OCI-LY1 (cell line): Measurements from ENCODE around the gene SLAMF7.
A peak's percentile ranks its signal among the peaks of the same experiment; 100 is the strongest.

ENCODE experiments used
- H2AFZ ChIP-seq: fragments of 200-600 bp; sonication (generic), shearing (Covaris generic); 2 replicates; pipeline ENCODE4 v1.6.0; 2014; ENCODE audit warnings: antibody characterized with exemption, mild to moderate bottlenecking, low read length
- H3F3A ChIP-seq: fragments of 200-600 bp; sonication (generic), shearing (Covaris generic); 2 replicates; pipeline ENCODE4 v1.6.0; 2014; ENCODE audit warnings: mild to moderate bottlenecking, antibody characterized with exemption, low read length, moderate library complexity; ENCODE audit not compliant: insufficient read depth
- H3K27ac ChIP-seq: fragments of 200-600 bp; sonication (generic); 2 replicates; pipeline ENCODE4 v1.5.1; 2014; ENCODE audit warnings: low read length, mixed run types, mild to moderate bottlenecking, low read depth; ENCODE audit not compliant: poor library complexity, severe bottlenecking
- H3K27me3 ChIP-seq: fragments of 200-600 bp; sonication (generic); 2 replicates; pipeline ENCODE4 v1.6.0; 2014; ENCODE audit warnings: antibody characterized with exemption, mild to moderate bottlenecking, low read length, moderate library complexity; ENCODE audit not compliant: insufficient read depth
- H3K36me3 ChIP-seq: fragments of 200-600 bp; sonication (generic); 2 replicates; pipeline ENCODE4 v1.6.1; 2014; ENCODE audit warnings: mild to moderate bottlenecking, antibody characterized with exemption, low read length, moderate library complexity, mixed read lengths; ENCODE audit not compliant: insufficient read depth
- H3K4me1 ChIP-seq: fragments of 200-600 bp; sonication (generic); 2 replicates; pipeline ENCODE4 v1.5.1; 2014; ENCODE audit warnings: mild to moderate bottlenecking, low read length, moderate library complexity; ENCODE audit not compliant: insufficient read depth, severe bottlenecking
- H3K4me2 ChIP-seq: fragments of 200-600 bp; sonication (generic), shearing (Covaris generic); 2 replicates; pipeline ENCODE4 v1.6.1; 2014; ENCODE audit warnings: low read length
- H3K4me3 ChIP-seq: fragments of 200-600 bp; sonication (generic); 2 replicates; pipeline ENCODE4 v1.5.1; 2014; ENCODE audit warnings: low read length, low read depth, mild to moderate bottlenecking, mixed read lengths; ENCODE audit not compliant: poor library complexity, severe bottlenecking
- H3K79me2 ChIP-seq: fragments of 200-600 bp; shearing (Covaris generic); 2 replicates; pipeline ENCODE4 v1.6.1; 2016; ENCODE audit warnings: mixed run types, low read length, mixed read lengths; ENCODE audit not compliant: insufficient read depth
- H3K9ac ChIP-seq: fragments of 200-600 bp; sonication (generic), shearing (Covaris generic); 2 replicates; pipeline ENCODE4 v1.6.1; 2014; ENCODE audit warnings: mild to moderate bottlenecking, low read length, mixed read lengths
- H3K9me2 ChIP-seq: fragments of 200-600 bp; sonication (generic), shearing (Covaris generic); 2 replicates; pipeline ENCODE4 v1.6.1; 2014; ENCODE audit warnings: low read depth, mild to moderate bottlenecking, low read length, mixed read lengths
- H3K9me3 ChIP-seq: fragments of 200-600 bp; shearing (Covaris generic); 2 replicates; pipeline ENCODE4 v1.6.1; 2014; ENCODE audit warnings: low read length, mixed read lengths
- H4K20me1 ChIP-seq: fragments of 200-600 bp; sonication (generic), shearing (Covaris generic); 2 replicates; pipeline ENCODE4 v1.6.0; 2016; ENCODE audit warnings: mild to moderate bottlenecking, low read length; ENCODE audit not compliant: insufficient read depth
- EZH2 ChIP-seq: fragments of 200-600 bp; sonication (generic), shearing (Covaris generic); IDR thresholded peaks from 2 replicates; pipeline ENCODE4 v1.8.0; 2017; ENCODE audit warnings: borderline replicate concordance, mixed run types, mild to moderate bottlenecking, antibody characterized with exemption, low read length, moderate library complexity, mixed read lengths
- TF ChIP-seq, protein P1 (sequence below): fragments of 200-600 bp; sonication (generic), shearing (Covaris generic); IDR thresholded peaks from 2 replicates; pipeline ENCODE4 v1.5.1; 2017; ENCODE audit warnings: mild to moderate bottlenecking, antibody characterized with exemption, low read length, moderate library complexity, mixed read lengths

The SLAMF7 gene

DNA sequence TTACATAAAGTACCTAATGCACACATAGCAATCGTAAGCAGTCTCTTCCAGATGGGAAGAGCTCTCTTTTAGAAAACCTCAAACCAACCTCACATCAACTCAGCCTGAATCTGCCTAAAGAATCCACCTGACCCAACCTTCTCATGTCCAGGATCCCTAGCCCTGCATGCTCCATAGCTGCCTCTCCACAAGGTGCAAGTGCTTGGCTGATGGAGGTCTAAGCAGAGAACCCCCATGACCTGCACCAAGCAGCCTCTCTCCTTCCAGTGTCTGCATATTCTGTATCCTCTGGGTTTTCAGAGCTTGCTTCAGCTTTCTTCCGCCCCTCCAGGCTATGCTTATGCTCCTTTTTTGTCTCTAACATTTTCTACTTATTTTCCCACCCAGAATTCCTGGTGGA lies 59.4 kb downstream of the SLAMF7 start:
- Histone ChIP-seq H3K4me2 (peak overlapping the region; percentile 89), H3K79me2 (no peaks in the 10 kb centered on the region), H3F3A (no peaks in the 10 kb centered on the region), H3K9me2 (no peaks in the 10 kb centered on the region), H3K4me3 (peak overlapping the region; percentile 64), H2AFZ (no peak overlapping the region), H3K9me3 (no peaks in the 10 kb centered on the region), H3K27ac (peak overlapping the region; percentile 72), H4K20me1 (no peaks in the 10 kb centered on the region), H3K9ac (peak overlapping the region; percentile 21; the same call in 1 of the 2 replicates), H3K4me1 (peaks cover 63% of the 10 kb centered on the region), H3K36me3 (peaks cover 17% of the 10 kb centered on the region), H3K27me3 (no peaks in the 10 kb centered on the region)
- no peak for TF ChIP-seq EZH2

DNA sequence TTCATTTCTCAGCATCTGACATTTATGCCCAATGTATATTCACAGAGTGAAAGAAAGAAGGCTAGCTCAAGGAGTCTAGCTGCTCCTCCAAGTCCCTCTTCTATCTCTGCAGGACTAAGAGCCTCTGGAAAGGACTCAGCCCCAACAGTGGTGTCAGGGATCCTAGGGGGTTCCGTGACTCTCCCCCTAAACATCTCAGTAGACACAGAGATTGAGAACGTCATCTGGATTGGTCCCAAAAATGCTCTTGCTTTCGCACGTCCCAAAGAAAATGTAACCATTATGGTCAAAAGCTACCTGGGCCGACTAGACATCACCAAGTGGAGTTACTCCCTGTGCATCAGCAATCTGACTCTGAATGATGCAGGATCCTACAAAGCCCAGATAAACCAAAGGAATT lies 60.6 kb downstream of the SLAMF7 start:
- H3K36me3 ChIP-seq: peaks cover 21% of the 10 kb centered on the region
- H3K27me3 ChIP-seq: no peaks in the 10 kb centered on the region
- H3K4me2 ChIP-seq: peak overlapping the region; percentile 89
- peak overlapping the region; percentile 64 for H3K4me3 ChIP-seq
- peak overlapping the region; percentile 72 for H3K27ac ChIP-seq
- no peaks in the 10 kb centered on the region for H4K20me1 ChIP-seq
- TF ChIP-seq, protein P1, sequence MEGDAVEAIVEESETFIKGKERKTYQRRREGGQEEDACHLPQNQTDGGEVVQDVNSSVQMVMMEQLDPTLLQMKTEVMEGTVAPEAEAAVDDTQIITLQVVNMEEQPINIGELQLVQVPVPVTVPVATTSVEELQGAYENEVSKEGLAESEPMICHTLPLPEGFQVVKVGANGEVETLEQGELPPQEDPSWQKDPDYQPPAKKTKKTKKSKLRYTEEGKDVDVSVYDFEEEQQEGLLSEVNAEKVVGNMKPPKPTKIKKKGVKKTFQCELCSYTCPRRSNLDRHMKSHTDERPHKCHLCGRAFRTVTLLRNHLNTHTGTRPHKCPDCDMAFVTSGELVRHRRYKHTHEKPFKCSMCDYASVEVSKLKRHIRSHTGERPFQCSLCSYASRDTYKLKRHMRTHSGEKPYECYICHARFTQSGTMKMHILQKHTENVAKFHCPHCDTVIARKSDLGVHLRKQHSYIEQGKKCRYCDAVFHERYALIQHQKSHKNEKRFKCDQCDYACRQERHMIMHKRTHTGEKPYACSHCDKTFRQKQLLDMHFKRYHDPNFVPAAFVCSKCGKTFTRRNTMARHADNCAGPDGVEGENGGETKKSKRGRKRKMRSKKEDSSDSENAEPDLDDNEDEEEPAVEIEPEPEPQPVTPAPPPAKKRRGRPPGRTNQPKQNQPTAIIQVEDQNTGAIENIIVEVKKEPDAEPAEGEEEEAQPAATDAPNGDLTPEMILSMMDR: no peak
- no peak for TF ChIP-seq EZH2
- H3K79me2 ChIP-seq: peaks cover 3% of the 10 kb centered on the region; the same call in 1 of the 2 replicates
- H2AFZ ChIP-seq: no peak overlapping the region
- H3F3A ChIP-seq: no peaks in the 10 kb centered on the region
- H3K9me2 ChIP-seq: no peaks in the 10 kb centered on the region
- H3K9me3 ChIP-seq: no peaks in the 10 kb centered on the region
- H3K4me1 ChIP-seq: peaks cover 63% of the 10 kb centered on the region
- no peak overlapping the region for H3K9ac ChIP-seq

DNA sequence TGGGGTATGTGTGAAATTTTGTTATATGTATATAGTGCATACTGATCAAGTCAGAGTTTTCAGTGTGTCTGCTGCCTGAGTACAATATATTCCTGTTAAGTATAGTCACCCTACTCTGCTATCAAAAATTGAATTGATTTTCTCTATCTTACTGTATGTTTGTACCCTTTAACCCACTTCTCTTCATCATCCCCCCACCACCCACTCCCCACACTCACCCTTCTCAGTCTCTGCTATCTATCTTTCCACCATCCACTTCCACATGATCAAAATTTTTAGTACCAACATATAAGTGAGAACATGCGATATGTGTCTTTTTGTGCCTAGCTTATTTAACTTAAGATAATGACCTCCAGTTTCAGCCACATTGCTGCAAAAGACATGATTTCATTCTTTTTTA lies 61.1 kb downstream of the SLAMF7 start:
- H3K9ac ChIP-seq: no peak overlapping the region
- peak overlapping the region; percentile 89 for H3K4me2 ChIP-seq
- H3K27me3 ChIP-seq: no peaks in the 10 kb centered on the region
- H3K9me2 ChIP-seq: no peaks in the 10 kb centered on the region
- H3K4me3 ChIP-seq: peak overlapping the region; percentile 64
- peaks cover 21% of the 10 kb centered on the region for H3K36me3 ChIP-seq
- TF ChIP-seq EZH2: no peak
- TF ChIP-seq, protein P1: no peak
- no peak overlapping the region for H2AFZ ChIP-seq
- H3K27ac ChIP-seq: peak overlapping the region; percentile 72
- H3K4me1 ChIP-seq: peaks cover 63% of the 10 kb centered on the region
- no peaks in the 10 kb centered on the region for H3K9me3 ChIP-seq
- no peaks in the 10 kb centered on the region for H4K20me1 ChIP-seq
- H3F3A ChIP-seq: no peaks in the 10 kb centered on the region
- peaks cover 3% of the 10 kb centered on the region; the same call in 1 of the 2 replicates for H3K79me2 ChIP-seq
